GM21576 (cell line): ENCODE measurements around the gene LRRC32.

Source experiments
- ATAC-seq: cut with Tn5 transposase; IDR thresholded peaks from one replicate; pipeline ENCODE4 v1.9.1; 2021; ENCODE audit warnings: mild to moderate bottlenecking, moderate library complexity; ENCODE audit not compliant: unreplicated experiment

The LRRC32 gene

DNA sequence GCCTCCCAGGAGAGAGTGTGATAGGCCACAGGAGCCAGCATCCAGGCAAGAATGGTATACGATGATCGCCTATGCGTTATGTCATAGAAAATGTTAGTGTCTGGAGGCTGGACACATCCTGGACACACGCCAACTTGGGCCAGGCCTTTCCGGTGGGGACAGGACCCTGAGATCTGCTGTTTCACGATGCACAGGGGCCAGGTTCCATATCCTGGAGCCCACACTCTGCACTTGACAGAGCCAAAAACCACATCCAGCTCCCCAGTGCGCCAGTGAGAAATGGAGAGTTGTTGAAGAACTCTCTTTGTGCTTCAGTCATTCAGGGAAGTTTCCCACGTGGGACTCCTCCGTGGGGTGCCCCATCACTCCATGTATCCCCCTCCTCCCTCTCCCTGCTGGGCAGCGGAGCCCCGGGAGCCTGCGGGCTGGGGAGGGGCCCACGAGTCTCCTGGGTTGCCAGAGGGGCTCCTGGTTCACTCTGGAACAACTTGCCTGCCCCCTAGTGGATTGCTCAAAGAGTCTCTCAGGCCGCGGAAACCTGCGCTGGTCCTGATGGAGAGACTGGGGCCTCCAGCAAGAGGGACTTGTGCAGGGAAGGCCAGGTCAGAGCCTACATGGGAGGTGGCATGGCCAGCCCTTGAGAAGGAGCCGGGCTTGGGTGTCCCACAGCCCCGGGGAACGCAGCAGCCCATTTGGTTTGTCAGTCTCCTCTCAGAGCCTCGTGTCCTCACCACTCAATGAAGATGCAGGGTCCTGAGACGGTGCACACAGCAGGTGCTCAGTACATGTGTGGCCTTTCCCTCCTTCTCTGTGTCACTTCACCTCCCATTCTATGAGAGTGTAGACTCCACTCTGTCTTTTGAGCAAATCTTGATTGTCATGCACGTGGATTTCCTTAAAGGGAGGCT is 10.2 kb upstream of the LRRC32 start:
- ATAC-seq = no peak

DNA sequence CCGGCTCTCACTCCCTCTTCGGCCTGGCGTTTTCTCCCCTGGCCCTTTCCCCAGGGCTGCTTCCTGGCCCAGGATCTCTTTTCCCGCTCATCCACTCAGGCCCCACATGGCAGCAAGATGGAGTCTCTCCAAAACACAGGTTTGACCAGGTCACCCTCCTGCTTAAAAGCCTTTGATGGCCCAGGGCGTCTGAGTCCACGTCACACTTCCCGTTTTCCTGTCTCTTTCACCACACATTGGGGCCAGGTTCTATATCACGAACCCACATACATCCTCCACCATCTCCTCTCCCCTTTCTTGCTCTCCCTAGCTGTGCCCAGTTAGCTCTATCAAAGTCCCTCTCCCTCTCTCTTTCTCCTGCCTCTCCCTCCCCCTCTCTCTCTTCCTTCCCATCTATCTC is 7.8 kb upstream of the LRRC32 start:
- ATAC-seq = no peak

DNA sequence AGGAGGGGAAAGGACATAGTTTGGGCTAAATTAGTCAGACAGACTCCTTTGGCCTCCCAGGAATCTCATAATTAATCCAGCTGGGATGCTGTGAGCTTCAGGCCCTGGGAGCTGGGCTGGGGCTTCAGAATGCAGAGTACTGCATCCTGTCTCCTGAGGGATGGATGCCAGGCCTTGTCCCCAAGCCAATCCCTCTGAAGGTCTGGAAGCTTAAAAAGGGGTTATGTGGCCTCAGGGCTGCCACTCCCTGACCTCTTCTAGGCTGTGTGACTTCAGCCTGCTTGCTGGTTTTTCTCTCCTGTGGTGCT is 6.9 kb upstream of the LRRC32 start:
- ATAC-seq = no peak

DNA sequence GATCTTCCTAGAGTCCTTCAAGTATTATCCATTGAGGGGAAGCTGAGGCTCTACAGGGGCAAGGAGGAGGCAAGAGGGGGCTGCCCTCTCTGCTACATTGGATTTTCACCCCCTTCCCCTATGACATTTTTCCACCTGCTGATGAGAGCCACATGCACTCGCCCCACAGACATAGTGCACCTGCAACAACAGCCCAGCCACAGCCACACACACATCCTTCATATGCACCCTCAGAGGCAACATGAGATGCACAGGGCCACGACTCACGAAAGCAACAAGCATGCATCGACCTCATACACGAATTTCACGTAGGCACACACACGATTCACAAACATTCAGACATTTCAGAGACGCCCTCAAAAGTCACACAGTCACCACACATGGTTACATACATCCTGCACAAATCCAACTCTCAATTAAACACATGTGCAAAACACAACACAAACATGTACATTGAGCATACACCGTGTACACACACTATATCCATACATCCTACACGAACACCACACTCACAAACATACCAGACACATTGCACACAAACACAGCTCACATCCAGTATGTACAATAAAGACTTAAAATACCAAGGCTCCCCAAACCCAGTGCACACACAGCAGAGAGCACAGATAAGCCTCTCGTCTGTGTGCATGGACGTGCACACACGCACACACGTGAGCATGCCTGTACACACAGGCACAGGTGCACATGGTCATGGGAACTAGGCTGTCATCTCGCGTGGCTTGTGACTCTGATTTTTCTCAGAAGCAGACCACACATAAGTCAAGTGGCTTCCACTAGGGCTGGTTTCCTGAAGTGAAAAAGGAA is 6.3 kb upstream of the LRRC32 start:
- no peak for ATAC-seq

DNA sequence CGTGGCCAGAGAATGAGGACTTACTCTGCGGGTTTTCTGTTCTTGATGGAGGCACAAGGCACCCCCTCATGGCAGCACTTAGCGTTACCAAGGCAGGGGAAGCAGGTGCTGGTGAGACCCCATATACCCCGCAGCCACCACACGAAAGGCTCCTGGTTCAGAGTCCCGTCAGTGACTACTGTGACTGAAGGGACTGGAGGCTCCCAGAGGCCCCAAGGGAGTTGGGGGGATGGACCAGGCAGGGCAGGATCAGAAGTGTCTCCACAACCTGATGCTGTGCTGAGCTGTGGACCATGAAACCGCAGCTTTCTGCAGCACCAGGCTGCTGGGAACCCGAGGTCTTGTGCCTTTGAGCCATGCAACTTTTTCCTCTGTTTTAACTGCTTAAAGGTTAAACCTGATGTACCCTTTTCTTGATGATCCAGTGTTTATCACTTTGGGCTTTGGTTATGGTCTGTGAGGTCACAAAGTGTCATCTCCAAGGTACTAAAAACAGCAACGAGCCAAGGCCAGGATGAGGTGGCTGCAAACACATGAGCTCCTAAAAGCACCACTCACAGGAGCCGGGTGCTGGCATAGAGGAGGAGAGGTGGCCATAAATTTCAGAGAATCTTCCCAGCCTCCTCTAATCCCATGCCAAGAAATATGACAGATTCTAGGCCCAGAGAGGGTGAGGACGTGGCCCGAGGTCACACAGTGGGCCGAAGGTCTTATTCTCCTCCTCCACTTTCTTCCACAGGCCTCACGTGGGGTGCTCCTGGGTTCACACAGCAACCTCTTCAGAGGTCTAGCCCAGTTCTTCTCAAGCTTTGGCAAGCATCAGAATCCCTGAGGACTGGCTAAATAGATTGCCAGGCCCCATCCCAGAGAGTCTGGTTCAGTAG is 4.2 kb upstream of the LRRC32 start:
- ATAC-seq = peak; percentile 33

DNA sequence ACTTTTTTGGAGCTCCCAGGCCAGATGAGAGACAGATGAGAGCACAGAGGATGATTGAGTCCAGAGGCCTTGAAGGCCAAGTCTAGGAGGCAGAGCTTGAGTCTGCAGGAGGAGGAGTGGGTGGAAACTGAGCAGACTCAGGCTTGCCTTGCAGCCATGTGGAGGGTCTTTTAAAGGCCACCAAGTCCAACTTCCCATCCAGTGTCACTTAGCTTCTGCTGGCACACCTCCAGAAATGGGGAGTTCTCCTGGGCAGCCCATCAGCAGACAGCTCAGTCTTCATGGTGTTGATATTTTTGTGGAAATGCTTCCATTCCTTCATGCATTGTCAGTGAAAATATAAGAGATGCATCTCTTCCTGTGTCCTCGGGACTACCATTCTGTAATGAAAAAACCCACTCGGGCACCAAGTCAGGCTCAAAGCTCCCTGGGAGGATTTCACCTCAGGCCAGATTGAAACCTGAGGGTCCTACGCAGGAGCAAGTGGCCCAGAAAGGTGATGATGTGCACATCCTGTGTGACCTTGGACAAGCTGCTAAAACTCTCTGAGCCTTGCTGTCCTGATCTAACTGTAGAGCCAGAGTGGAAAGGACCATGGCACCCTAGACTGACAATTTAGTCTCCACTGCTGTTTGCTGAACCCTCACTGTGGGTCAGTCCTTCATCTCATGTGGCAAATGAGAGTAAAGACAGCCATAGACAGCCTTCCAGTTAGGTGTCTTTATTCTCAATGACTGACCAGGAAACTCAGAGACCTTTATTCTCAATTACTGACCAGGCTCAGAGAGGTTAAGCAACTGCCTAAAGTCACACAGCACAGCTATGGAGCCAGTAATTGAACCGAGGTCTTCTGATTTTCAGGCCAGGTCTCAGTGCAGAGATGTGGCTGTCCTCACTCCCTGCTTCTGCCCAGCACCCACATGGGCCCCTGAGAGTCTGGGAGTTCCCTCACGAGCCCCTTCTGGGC is 2.9 kb upstream of the LRRC32 start:
- ATAC-seq = no peak

DNA sequence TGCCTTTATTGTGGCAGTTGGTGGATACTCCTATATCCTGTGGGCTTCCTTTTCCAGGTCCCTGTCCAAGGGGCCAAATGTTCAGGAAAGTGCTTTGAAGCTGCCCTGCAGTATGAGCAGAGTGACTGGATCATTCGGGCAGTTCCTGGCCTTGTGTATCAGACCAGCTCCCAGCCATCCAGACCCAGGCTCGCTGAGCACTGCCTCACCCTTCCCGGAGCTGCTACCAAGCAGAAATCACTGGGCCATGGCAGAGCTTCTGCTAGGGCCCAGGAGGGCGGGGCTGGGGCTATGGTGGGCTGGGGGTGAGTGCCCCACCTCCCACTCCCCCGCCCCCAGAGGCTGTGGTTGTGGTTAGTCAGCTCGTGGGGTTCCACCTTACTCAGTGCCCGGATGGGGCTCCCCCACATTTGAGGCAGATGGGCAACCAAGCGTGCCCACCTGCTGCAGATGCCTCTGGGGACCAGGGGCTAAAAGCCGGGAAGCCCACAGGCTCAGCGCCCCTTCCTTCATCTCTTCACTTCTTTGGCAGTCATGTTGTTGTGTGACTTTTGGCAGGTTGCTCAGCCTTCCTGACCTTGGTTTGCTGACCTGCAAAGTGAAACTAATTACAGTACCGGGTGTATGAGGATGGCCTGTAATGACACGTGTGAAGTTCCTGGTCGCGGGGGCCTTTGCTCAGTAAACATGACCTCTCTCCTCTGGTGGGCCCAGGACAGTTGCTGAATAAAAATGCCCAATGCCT is 2.1 kb upstream of the LRRC32 start:
- peak; percentile 52 for ATAC-seq

DNA sequence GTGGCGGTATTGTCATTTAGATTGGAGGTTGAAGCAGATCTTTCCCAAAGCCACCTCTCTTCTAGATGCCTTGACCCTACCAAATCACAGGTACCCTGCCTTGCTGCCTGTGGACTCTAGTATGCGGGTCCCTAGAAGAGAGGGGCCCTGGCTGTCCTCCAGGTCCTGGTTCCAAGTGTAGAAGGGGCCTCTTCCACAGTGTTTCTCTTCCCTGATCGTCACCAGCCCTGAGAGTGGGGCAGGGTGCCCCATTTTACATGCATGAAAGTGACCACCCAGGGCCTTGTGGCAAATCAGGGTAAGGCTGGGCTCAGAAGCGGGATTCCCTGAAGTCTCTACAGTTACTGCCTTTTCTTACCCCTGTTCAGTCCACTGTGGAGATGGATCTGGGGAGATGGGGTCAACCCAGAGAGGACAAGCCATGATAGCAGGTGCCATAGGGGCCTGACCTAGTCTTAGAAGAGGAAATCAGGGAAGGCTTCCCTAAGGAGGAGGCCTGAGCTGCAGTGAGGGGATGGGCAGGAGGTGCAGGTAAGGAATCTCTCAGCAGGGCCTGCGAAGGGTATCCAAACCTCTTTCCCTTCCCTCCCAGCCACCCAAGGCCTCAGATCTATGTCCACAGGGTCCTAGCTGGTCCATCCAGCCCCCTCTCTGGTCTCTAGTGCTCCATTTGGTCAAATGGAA is 1.2 kb upstream of the LRRC32 start:
- ATAC-seq = no peak

DNA sequence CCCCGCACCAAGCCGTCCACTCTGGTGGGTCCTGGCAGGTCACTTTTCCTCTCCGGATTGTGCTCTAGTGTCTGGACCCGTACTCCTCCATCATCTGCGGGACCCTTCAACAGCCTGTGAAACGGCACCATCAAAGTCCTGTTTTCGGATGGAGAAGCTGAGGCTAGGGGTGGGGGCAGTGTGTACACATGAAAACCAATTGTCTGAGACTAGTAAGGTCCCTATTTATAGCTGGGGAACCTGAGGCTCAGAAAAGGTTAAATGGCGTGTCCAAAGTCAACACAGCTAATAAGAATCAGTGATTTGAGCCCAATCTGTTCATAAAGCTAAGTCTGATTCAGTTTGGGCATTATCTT is 668 bp upstream of the LRRC32 start:
- ATAC-seq = no peak

DNA sequence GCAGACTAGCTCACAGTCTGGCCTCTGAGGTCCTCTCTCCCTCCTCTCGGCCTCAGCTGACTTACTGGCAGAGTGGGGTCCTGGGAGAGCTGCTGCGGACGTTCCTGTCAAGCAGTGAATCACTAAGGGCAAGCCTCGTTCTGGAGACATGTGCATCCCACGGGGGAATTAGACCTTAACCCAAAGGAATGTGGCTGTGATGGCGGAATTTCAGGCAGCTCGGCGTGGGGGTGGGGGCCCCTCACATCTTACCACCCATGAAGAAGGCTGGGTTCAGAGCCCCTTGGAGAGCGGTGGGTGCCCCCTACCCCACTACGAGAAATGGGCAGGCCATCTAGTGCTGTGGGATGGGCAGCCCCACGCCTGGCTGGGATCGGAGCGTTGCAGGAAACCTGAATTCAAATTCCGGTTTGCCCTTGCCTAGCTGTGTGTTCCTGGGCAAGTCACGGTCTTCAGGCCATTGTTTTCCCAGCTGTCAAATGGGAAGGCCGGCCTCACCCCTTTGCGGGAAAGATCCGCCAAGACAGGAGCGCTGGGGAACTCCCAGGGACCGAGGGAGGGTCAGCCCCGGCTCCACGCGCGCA is 554 bp downstream of the LRRC32 start:
- no peak for ATAC-seq

DNA sequence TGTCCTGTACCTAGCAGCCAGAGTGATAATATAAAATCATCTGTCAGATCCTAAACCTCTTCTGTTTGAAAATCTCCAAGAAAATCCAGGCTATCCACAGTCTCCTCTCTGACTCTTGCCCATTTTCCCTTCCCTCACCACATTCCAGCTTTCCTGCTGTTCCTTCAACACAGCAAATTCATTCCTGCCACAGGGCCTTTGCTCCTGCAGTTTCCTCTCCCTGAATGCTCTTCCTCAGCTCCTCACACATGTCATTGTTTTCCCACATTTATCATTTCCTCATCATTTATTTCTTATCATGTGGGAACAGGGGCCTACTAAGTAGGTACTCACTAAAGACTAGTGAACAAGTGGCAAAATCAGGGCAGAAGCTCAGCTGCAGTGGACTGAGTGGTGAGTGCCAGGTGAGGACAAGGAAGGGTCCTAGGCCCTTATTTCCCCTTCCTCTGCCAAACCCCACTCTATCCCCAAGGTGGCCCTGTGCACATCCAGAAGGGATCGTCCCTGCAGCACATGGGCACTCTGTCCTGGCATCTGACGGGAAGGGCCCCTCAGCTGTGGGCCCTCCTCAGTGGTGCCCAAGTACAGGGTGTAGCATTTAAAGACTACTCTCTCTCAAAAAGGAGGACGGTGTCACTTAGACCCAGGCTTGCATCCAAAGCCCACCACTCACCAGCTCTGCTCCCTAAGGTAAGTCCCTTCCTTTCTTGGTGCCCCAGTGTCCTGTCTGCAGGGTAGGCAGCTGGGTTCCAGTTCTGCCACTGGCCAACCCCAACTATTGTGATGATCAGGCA is 2.0 kb downstream of the LRRC32 start:
- no peak for ATAC-seq

DNA sequence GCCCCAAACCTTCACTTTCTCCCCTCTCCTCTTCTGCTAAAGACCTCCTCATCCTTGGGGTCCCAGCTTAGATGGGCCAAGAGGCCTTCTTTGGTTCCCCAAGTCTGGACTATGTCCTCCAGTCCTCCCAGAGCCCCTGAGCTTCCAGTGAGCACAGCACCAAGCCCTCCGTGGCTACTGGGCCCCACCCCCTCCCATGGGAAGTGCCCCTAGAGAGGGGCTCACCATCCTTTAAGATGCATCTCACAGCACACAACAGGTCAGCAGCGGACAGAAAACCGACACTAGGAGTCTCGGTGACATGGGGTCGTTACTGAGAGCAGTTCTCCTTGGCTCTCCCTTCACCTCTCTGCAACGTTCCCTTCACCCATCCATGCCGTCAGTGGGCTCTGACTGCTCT is 2.7 kb downstream of the LRRC32 start:
- no peak for ATAC-seq

DNA sequence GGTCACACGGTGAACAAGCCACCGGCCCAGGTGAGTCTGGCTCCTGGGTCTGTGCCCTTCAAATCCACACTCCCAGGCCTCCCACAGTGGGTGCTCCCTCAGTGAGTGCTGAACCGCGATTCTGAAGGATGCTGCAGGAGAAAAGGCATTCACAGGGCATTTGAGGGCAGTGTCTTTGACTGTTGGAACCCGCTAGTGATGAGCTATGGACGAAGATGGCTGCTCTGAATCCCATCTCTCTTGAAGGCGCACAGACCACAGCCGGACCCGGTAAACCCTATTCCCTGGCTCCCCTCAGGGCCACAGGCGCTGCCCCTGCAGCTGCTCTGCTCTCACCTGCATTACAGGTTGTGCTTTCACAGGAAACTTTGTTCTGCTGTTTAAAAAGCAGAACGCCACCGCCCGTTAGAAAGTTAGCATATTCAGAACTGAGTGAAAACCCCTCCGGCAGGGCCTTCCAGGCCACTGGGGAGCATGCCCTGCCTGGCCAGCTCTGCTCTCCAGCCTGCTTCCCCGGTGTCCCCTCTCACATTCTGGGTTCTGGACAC is 3.2 kb downstream of the LRRC32 start:
- ATAC-seq = no peak

DNA sequence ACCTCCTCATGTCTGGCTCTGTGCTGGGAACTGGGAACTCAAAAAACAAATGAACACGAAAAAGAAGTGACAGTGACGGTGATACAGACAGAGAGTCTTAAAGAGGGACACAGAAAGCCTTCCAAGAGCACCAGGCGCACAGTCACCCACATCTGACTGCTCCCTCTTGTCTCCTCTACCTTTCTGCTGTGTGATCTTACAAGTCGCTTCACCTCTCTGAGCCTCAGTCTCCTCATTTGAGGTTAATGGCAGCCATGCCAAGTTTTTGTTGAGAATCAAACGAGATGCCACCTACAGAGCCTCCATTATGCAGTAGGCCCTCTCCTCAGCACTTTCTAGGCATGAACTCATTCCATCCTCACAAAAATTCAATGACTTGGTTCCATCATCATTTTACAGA is 3.7 kb downstream of the LRRC32 start:
- ATAC-seq = no peak

DNA sequence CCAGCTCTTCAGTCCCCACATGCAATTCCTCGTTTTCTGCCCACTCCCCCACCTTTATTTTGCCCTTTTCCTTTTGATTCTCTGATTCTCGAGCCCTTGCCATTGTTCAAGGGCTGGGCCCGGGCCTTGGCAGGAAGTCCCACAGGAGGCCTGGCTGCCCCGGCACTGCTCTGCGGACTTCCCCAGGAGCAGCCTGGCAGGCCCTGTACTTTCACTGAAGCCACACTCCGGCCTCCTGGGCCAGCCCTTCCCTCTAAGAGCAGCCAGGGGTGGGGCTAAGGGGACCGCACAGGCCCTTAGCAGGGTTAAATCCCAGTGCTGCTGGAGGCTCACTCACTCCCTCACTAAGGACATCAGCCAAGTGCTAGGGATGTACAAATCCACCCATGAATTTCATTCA is 4.1 kb downstream of the LRRC32 start:
- peak; percentile 44 for ATAC-seq

DNA sequence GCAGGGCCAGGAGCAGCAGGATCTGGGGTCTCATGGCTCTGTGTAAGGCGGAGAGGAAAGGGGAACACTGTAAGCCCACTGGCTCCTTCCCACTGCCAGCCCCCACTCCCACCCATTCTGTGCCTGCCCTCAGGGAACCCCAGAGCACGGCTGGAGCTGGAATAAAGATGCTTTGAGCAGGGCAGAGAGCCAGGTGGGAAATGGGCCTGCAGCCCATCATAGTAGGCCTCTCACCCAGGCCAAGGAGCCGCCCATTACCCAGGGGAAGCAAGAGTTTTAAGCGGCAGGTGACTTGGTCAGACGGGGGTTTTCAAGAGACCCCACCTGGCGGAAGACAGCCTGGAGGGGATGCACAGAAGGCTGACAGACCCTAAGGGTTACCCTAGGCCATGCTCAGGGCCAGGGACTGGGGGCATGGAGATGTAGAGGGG is 4.6 kb downstream of the LRRC32 start:
- ATAC-seq = no peak

DNA sequence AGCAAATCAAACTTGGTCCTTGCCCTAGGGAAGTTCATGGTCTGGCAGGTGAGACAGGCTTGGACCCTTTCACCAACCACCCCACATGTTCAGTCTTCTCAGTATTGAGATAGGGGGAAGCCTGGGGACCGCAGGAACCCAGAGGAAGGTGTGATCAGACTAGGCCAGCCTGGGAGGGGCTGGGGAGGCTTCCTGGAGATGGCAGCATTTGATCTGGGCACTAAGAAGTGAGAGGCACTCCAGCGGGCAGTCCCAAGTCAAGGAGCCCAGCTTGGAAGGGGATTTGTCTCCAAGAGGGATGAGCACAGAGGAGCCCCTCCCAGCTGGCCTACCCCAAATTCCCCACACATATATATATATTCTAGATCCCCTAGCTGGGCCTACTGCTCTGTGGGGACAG is 5.4 kb downstream of the LRRC32 start:
- ATAC-seq = no peak
